Left ventricle myocardium inferior (tissue), 1 donor: Measurements from ENCODE around the gene BMPR1A. TPM values are rescaled to one million over a fixed set of nuclear protein-coding genes. Genes with fewer than 3 reads are reported as not detected.

Experiments
- DNase-seq: peaks from one replicate; pipeline ENCODE4 v3.0.0-alpha.2; 2020
- H3K27ac ChIP-seq: fragments of 200-600 bp; replicated peaks from 2 replicates; pipeline ENCODE4 v1.8.0; 2021
- H3K27me3 ChIP-seq: fragments of 200-600 bp; 2 replicates; pipeline ENCODE4 v1.8.0; 2021; ENCODE audit warnings: low read depth
- H3K36me3 ChIP-seq: fragments of 200-600 bp; 2 replicates; pipeline ENCODE4 v1.8.0; 2021
- H3K4me1 ChIP-seq: fragments of 200-600 bp; 2 replicates; pipeline ENCODE4 v1.8.0; 2021
- H3K4me3 ChIP-seq: fragments of 200-600 bp; 2 replicates; pipeline ENCODE4 v1.8.0; 2021; ENCODE audit warnings: mild to moderate bottlenecking, moderate library complexity
- H3K9me3 ChIP-seq: fragments of 200-600 bp; replicated peaks from 2 replicates; pipeline ENCODE4 v1.8.0; 2021
- CTCF ChIP-seq: fragments of 200-600 bp; IDR thresholded peaks from 2 replicates; pipeline ENCODE4 v1.8.0; 2021; ENCODE audit warnings: antibody characterized with exemption, mild to moderate bottlenecking, borderline replicate concordance
- intact Hi-C: fragments of 100-400 bp; cut with micrococcal nuclease; formaldehyde crosslinking; loops from one replicate; pipeline ENCODE4 v1.11.0; 2022
- total RNA-seq: library from RNA; stranded (reverse); fragmentation: NEBNext Ultra II Directional; extraction: Animal tissue kit (Norgen Biotek cat#: 25700); gene quantifications from one replicate; pipeline ENCODE4 v1.2.1, GENCODE V29; 2021
- donor health status: DM: no; HTN: yes; CAD: no; lungs with severe emphysema.

Gene BMPR1A
- total RNA-seq, 1 donor from 2014 or later, result 43.8 TPM

DNA sequence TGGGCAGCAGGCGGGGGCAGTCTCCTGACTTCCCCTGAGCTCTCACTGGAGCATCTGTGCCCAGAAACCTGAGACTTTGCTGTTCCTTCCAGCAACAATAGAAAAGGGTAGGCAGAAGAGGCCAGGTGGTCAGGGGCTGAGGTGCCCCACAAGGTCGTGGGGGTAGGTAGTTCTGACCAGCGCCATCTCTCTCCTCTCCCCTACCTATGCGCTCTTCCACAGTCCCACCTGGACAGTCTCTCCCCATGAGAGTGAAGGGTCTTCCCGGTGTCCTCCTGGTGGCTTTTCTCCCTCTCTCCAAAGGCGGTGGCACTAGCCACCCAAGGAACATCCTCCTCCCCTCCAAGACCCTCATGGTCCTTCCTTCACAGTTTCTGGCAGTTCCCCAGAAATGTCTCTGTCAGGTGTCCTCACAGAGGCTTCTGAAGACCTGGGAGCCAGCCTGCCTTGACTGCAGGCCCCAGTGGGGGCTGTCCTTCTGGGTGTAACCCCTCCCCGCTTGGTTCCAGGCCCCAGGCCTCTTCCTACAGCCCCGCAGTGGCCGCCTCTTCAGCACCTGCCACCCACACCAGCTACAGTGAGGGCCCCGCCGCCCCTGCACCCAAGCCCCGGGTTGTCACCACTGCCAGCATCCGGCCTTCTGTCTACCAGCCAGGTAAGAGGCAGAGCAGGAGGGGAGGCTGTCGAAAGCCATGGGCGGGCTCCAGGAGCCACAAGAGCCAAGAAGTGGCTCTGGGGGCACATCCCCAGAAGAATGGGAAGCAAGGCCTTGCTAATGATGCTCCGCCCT is 46.8 kb upstream of the BMPR1A start:
- Histone ChIP-seq H3K4me3 (peak overlapping the region; percentile 77), H3K9me3 (no peaks in the 10 kb centered on the region), H3K27me3 (peaks cover 37% of the 10 kb centered on the region), H3K36me3 (peaks cover 19% of the 10 kb centered on the region), H3K4me1 (peaks cover 82% of the 10 kb centered on the region), H3K27ac (peak overlapping the region; percentile 94)
- DNase-seq, result no peak
- intact Hi-C loops, result loop anchor here (10.0 kb wide), 1 partner anchor 195 kb away; no protein-coding TSS in a partner anchor
- TF ChIP-seq CTCF, result no peak

GRCh38 chr10:86710987-86711512 is 45.4 kb upstream of the BMPR1A start:
- H3K4me3 ChIP-seq, result peak overlapping the region; percentile 77
- DNase-seq, result peak; percentile 89
- H3K27ac ChIP-seq, result peak overlapping the region; percentile 94
- H3K27me3 ChIP-seq, result peaks cover 30% of the 10 kb centered on the region
- TF ChIP-seq CTCF, result peak; percentile 89
- intact Hi-C loops, result no loop called here
- H3K9me3 ChIP-seq, result no peaks in the 10 kb centered on the region
- peaks cover 80% of the 10 kb centered on the region for H3K4me1 ChIP-seq
- peaks cover 19% of the 10 kb centered on the region for H3K36me3 ChIP-seq

GRCh38 chr10:86711513-86712316 is 44.7 kb upstream of the BMPR1A start:
- Histone ChIP-seq H3K27ac (peak overlapping the region; percentile 94), H3K36me3 (peaks cover 15% of the 10 kb centered on the region), H3K9me3 (no peaks in the 10 kb centered on the region), H3K4me3 (peak overlapping the region; percentile 77), H3K4me1 (peaks cover 77% of the 10 kb centered on the region), H3K27me3 (peaks cover 28% of the 10 kb centered on the region)
- no peak for TF ChIP-seq CTCF
- intact Hi-C loops, result no loop called here
- no peak for DNase-seq

DNA sequence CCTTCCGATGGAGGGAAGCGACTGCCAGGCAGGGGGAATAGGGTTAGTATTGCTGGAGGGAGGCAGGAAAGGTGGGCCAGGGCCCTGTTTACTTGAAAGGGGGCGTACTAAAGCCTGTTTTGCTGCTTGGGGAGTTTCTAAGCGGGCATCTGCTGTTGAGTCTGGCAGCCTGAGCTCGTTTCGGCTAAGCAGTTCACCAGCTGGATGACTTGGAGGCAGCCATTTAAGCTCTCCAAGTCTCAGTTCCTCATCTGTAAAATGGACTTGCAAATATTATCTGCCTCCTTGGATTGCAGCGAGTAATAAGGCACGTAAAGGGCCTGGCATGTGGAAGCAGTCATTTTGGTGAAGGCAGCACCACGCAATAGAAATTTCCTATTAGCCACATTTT is 44.1 kb upstream of the BMPR1A start:
- DNase-seq, result no peak
- no peak for TF ChIP-seq CTCF
- Histone ChIP-seq H3K27me3 (peaks cover 25% of the 10 kb centered on the region), H3K27ac (peak overlapping the region; percentile 94), H3K4me3 (peak overlapping the region; percentile 77), H3K9me3 (no peaks in the 10 kb centered on the region), H3K36me3 (peaks cover 11% of the 10 kb centered on the region), H3K4me1 (peaks cover 75% of the 10 kb centered on the region)
- intact Hi-C loops, result no loop called here

DNA sequence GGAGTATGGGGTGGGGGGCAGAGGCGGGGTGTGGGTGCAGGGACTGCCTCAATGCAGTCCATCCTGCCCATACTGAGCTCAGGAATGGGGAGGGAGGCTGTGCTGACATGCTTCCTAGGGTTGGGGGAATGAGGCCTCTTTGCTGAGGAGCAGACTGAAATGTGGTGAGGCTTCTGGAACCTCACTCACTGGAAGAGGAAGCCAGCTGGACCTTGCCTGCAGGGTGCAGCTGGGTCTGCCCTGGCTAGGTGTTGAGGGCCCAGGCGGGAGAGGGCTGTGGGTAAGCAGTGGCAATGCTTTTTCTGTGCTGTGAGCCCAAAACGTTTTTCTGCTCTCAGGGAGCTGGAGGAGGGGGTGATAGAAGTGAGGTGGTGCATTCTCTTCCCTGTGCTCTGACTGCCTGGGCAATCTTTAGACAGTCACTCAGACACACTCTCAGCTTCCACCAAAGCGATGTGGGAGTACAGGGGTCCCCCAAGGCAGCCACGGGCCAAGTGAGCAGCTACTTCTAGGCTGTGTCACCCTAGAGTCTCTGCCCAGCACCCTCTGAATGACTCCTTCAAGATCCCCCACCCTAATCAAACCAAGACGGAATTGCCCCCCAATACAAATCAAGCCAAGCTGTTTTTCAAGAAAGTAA is 41.1 kb upstream of the BMPR1A start:
- Histone ChIP-seq H3K4me1 (peaks cover 73% of the 10 kb centered on the region), H3K9me3 (no peaks in the 10 kb centered on the region), H3K27ac (peak overlapping the region; percentile 27), H3K4me3 (no peak overlapping the region), H3K27me3 (peaks cover 14% of the 10 kb centered on the region), H3K36me3 (peaks cover 24% of the 10 kb centered on the region)
- TF ChIP-seq CTCF, result no peak
- DNase-seq, result no peak
- intact Hi-C loops, result no loop called here
